HFFc6 (cell line): ENCODE results near the gene PSMB2. TPM values are rescaled to one million over a fixed set of nuclear protein-coding genes. Genes with fewer than 3 reads are reported as not detected.

Source experiments
- DNase-seq: peaks from one replicate; pipeline ENCODE4 v3.0.0-alpha.2; 2018
- H3K27ac Mint-ChIP-seq: 2 replicates; pipeline ENCODE4 v1.8.0; 2020; ENCODE audit warnings: mild to moderate bottlenecking, mixed read lengths
- H3K27me3 Mint-ChIP-seq: 2 replicates; pipeline ENCODE4 v1.8.0; 2021; ENCODE audit warnings: mild to moderate bottlenecking, moderate library complexity, mixed read lengths; ENCODE audit not compliant: insufficient read depth
- H3K36me3 Mint-ChIP-seq: 2 replicates; pipeline ENCODE4 v1.8.0; 2021; ENCODE audit warnings: low read depth, mixed read lengths
- H3K4me1 Mint-ChIP-seq: 2 replicates; pipeline ENCODE4 v1.8.0; 2020; ENCODE audit warnings: low read depth, mixed read lengths
- H3K4me3 Mint-ChIP-seq: 2 replicates; pipeline ENCODE4 v1.8.0; 2020; ENCODE audit warnings: mild to moderate bottlenecking, moderate library complexity, mixed read lengths
- H3K9me3 Mint-ChIP-seq: 2 replicates; pipeline ENCODE4 v1.8.0; 2020; ENCODE audit warnings: mild to moderate bottlenecking, mixed read lengths
- total RNA-seq, 6 experiments: library from RNA; stranded (reverse); fragmentation: NEBNext Ultra II Directional; extraction: Animal tissue kit (Norgen Biotek cat#: 25700); gene quantifications; 2 replicates in 1 of 6; 3 replicates in 5 of 6; pipeline ENCODE4 v1.2.3, GENCODE V29; 2021
- TF ChIP-seq, protein P1 (sequence below): fragments of 200-600 bp; sonication (generic); IDR thresholded peaks from 2 replicates; pipeline ENCODE4 v1.5.0; 2021; ENCODE audit warnings: antibody characterized with exemption, mild to moderate bottlenecking

Gene PSMB2
- total RNA-seq, 6 experiments from 2014 or later = 80.8 to 117 (median 98.1) TPM

DNA sequence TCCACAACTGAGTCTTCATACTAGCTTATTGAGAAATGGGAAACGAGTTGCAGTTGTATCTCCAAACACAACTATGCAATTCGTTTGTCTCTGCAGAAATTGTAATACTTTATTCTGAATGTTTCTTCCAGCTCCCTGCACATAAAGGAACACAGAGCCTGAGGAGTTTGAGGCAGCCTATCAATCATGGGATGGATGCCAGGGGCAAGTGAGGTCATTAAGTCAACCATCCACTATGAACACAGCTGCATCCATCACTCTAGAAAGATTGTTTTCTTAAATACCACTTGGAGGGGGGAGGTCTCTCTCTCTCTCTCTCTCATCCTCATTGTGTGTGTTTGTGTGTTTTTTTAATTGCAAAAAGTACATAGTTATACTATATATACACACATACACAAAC is 2.9 kb upstream of the PSMB2 start:
- peaks cover 35% of the 10 kb centered on the region for H3K27me3 Mint-ChIP-seq
- H3K4me3 Mint-ChIP-seq = no peak overlapping the region
- peaks cover 23% of the 10 kb centered on the region for H3K4me1 Mint-ChIP-seq
- peaks cover 3% of the 10 kb centered on the region for H3K9me3 Mint-ChIP-seq
- no peak overlapping the region for H3K27ac Mint-ChIP-seq
- DNase-seq = no peak
- TF ChIP-seq, protein P1, sequence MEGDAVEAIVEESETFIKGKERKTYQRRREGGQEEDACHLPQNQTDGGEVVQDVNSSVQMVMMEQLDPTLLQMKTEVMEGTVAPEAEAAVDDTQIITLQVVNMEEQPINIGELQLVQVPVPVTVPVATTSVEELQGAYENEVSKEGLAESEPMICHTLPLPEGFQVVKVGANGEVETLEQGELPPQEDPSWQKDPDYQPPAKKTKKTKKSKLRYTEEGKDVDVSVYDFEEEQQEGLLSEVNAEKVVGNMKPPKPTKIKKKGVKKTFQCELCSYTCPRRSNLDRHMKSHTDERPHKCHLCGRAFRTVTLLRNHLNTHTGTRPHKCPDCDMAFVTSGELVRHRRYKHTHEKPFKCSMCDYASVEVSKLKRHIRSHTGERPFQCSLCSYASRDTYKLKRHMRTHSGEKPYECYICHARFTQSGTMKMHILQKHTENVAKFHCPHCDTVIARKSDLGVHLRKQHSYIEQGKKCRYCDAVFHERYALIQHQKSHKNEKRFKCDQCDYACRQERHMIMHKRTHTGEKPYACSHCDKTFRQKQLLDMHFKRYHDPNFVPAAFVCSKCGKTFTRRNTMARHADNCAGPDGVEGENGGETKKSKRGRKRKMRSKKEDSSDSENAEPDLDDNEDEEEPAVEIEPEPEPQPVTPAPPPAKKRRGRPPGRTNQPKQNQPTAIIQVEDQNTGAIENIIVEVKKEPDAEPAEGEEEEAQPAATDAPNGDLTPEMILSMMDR = no peak
- peaks cover 13% of the 10 kb centered on the region for H3K36me3 Mint-ChIP-seq

GRCh38 chr1:35642471-35642955 is 1.2 kb upstream of the PSMB2 start:
- peak overlapping the region; percentile 100 for H3K27ac Mint-ChIP-seq
- H3K36me3 Mint-ChIP-seq = peaks cover 19% of the 10 kb centered on the region
- H3K4me1 Mint-ChIP-seq = peaks cover 37% of the 10 kb centered on the region
- H3K27me3 Mint-ChIP-seq = peaks cover 32% of the 10 kb centered on the region
- DNase-seq = peak; percentile 35
- H3K9me3 Mint-ChIP-seq = peaks cover 3% of the 10 kb centered on the region
- TF ChIP-seq, protein P1 = peak; percentile 8; the same call in 1 of the 2 replicates
- H3K4me3 Mint-ChIP-seq = peak overlapping the region; percentile 100

DNA sequence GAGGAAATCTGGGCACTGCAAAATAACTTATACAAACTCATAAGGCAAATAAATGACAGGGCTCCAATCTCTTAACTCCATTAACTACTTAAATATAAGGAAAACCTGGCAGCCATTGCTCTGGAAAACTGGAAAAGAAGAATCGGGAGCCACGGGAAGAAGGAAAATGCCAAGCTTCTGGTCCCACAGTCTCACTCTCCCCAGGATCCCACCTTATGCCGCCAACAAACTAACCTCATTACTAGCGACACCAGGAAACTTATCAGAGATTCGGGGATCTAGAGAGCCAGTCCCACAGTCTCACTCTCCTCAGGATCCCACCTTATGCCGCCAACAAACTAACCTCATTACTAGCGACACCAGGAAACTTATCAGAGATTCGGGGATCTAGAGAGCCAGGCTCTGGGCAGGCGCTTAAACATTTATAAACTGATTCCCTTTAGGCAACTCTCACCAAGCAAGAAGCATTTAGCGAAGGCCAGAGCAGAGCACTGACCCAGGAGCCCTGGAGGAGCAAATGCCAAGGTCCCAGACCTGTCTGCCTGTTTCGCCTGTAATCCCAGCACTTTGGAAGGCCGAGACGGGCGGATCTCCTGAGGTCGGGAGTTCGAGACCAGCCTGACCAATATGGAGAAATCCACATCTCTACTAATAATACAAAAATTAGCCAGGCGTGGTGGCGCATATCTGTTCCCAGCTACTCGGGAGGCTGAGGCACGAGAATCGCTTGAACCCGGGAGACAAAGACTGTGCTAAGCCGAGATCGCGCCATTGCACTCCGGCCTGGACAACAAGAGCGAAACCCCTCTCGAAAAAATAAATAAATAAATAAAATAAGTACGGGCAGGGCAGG is 720 bp downstream of the PSMB2 start:
- no peak for DNase-seq
- TF ChIP-seq, protein P1 = no peak
- H3K4me3 Mint-ChIP-seq = peak overlapping the region; percentile 100
- H3K9me3 Mint-ChIP-seq = peaks cover 3% of the 10 kb centered on the region
- peaks cover 19% of the 10 kb centered on the region for H3K36me3 Mint-ChIP-seq
- peak overlapping the region; percentile 100 for H3K27ac Mint-ChIP-seq
- peaks cover 15% of the 10 kb centered on the region for H3K27me3 Mint-ChIP-seq
- peaks cover 41% of the 10 kb centered on the region for H3K4me1 Mint-ChIP-seq

GRCh38 chr1:35637401-35637809 is 3.9 kb downstream of the PSMB2 start:
- H3K36me3 Mint-ChIP-seq = peaks cover 19% of the 10 kb centered on the region
- H3K9me3 Mint-ChIP-seq = peaks cover 3% of the 10 kb centered on the region
- peaks cover 6% of the 10 kb centered on the region for H3K27me3 Mint-ChIP-seq
- TF ChIP-seq, protein P1 = no peak
- H3K4me1 Mint-ChIP-seq = peaks cover 42% of the 10 kb centered on the region
- H3K4me3 Mint-ChIP-seq = peak overlapping the region; percentile 90
- H3K27ac Mint-ChIP-seq = peak overlapping the region; percentile 79
- DNase-seq = no peak

- Mint-ChIP-seq H3K4me3 (no peak overlapping the region), H3K27ac (no peak overlapping the region), H3K27me3 (no peaks in the 10 kb centered on the region), H3K9me3 (no peaks in the 10 kb centered on the region), H3K4me1 (peaks cover 28% of the 10 kb centered on the region), H3K36me3 (peaks cover 25% of the 10 kb centered on the region)
- DNase-seq = no peak
- TF ChIP-seq, protein P1 = no peak
Measured at GRCh38 chr1:35633547-35633946, 7.8 kb downstream of the PSMB2 start.
